ENCODE data around the gene NUP205.

NUP205 gene

DNA sequence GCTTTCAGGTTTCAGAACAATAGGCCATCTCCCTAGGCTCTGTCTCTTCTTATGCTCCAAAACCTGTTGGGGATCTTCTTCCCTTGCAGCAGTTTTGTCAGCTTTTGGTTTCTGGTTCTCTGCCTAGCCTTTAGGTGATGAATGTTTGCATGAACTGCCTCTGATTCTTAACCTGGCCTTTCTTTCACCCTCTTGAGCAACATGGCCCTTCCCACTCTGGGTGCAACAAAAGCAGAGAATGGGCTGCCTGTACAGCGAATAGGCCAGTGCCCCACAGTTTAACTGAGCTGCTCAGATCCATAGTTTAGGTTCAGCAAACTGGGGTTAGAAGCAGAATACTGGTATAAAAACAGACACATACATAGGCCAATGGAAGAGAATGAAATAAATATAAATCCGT, 18.1 kb upstream of the NUP205 start:
- no peak for DNase-seq (ENCODE audit: low read depth)

DNA sequence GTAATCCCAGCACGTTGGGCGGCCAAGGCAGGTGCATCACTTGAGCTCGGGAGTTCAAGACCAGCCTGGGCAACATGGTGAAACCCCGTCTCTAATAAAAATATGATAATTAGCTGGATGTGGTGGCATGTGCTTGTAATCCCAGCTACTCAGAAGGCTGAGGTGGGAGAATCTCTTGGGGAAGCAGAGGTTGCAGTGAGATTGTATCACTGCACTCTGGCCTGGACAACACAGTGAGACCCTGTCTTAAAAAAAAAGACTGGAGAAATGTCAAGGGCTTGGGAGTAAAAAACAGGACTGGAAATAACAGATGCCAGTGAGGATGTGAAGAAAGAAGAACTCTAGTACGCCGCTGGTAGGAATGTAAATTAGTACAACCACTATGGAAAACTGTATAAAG, 16.7 kb upstream of the NUP205 start:
- DNase-seq (ENCODE audit: low read depth) = no peak

DNA sequence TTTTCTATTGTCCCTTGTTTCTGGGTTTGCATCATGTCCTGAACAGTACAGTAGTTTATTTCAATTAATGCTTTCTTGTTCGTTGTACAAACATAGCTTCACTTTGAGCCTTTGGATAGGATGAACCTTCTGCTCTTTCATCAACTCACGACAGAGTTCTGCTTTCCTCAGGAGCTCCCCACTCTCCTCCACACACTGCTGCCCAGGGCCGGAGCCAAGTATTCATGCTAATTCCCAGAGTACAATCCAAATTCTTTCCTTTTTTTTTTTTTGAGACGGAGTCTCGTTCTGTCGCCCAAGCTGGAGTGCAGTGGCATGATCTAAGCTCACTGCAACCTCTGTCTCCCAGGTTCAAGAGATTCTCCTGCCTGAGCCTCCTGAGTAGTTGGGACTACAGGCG, 7.5 kb upstream of the NUP205 start:
- DNase-seq (ENCODE audit: low read depth) = no peak

DNA sequence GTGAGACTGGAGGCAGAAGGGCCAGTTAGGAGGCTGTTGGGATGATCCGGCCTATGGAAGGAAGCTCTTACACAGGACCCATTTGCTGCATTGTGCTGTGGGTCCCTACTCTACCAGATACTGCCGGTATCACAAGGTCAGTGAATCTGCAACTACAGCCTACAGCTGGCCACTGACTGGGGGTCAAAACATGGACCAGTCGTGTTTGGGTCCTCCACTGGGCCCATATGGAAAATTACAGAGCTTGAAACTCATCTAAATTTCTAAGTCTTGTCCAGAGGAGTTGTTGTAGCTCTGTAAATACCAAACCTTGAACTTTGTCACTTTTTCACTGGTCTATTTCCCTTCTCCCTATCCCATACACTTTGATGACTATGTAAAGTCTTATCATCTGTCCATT, 5.6 kb upstream of the NUP205 start:
- no peak for DNase-seq (ENCODE audit: low read depth)

DNA sequence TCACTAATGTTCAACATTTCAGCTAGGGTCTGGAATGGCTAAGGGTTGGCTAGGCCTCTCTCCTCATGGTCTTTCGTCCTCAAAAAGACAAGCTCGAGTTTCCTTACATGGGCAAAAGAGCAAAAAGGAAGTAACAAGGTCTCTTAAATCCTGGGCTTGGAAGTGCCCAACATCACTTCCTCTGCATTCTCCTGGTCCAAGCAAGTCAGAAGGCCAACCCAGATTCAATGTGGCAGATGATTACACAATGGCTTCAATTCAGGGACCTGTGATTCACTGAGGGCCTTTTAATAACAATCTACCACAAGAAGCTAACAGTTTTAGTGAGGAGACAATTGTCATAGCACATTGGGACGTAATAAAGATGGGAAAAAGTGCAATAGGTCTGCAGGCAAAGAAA, 4.4 kb upstream of the NUP205 start:
- DNase-seq (ENCODE audit: low read depth) = no peak

DNA sequence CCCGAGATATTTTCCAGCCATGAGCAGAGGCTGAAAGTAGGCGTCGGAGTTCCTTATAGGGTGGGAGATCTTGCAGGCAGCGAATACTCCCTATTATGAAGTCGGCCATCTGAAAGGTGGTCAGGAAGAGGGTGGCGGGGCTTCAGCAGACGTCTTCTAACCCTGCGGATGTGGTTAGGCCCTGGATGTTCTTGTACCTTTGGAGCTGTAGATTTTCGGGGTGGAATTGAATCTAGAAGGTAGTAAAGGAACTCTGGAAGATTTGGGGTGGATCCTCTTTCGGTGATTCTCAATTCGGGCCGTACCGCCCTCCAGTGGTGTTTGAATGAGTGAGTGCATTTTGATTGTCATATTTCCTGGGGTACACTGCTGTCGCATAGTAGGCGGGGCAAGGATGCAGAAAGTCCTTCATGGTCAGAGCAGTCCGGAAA, 635 bp downstream of the NUP205 start:
- DNase-seq (ENCODE audit: low read depth) = peak; percentile 61

DNA sequence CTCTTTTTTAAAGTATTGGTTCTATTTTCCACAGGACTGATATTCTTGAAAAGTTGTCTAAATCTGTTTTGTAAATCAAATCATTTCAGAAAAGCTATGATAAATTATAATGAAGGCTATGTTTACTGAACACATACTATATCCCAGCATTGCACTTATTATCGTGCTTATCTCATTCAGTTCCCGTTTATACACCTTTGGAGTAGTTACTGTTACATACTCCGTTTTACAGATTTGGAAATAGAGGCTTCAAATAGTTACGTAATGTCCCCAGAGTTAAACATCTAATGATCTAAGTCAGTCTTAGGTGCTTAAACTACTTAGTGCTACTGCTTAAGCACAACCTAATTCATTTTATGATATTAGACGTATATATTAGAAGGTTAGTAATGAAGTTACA, 1.2 kb downstream of the NUP205 start:
- no peak for DNase-seq (ENCODE audit: low read depth)

DNA sequence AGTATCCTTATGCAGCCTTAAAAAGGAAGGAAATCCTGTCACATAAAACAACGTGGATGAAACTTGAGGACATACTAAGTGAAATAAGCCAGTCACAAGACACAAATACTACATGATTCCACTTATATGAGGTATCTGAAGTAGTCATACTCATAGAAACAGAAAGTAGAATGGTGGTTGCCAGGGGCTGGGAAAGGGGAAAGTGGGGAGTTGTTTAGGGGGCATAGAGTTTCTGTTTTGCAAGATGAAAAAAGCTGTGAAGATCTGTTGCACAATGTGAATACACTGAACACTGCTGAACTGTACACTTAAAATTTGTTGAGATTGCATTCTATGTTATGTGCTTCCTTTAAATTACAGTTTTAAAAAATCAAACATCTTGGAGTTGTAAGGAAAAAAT, 2.9 kb downstream of the NUP205 start:
- no peak for DNase-seq (ENCODE audit: low read depth)

DNA sequence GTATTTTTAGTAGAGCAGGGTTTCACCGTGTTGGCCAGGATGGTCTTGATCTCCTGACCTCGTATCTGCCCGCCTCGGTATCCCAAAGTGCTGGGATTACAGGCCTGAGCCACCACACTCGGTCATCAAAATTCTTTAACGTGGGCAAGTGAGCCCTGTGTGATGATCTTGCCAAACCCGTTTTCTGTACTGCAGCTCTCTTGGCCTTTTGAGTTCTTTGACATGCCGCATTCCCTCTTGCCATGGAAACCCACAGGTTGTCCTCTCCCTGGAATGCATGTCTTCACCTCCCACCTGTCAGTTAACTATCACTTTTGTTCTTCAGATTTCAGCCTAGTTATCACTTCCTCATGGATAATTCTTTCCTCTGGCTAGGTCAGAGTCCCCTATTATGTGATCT, 5.0 kb downstream of the NUP205 start:
- no peak for DNase-seq (ENCODE audit: low read depth)

DNA sequence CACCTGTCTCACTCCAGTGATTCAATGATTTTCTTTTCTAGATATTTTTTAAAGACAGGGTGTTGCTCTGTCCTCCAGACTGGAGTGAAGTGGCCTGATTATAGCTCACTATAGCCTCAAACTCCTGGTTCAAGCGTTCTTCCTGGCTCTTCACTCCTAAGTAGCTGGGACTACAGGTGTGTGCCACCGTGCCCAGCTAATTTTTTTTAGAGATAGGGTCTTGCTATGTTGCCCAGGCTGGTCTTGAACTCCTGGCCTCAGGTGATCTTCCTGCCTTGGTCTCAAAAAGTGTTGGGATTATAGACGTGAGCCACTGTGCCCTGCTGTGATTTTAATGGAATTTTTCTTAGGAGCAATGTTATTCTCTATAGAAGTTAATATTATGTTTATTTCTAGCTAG, 14.1 kb downstream of the NUP205 start:
- DNase-seq (ENCODE audit: low read depth) = no peak

DNA sequence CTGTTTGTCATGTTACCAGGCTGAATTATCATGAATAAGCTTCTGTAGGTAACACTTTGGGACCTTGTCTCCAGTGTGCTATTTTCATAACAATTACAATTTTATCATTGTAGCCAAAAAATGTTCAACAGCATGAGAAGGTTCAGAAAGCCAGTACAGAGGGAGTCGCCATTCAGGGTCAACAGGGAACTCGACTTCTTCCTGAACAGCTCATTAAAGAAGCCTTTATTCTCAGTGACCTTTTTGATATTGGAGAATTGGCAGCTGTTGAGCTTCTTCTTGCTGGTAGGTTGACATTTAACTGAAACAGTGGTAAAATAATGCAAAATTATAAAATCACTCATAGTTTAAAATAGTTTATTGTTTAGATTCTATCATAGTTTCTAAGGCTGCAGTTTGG, 15.8 kb downstream of the NUP205 start:
- no peak for DNase-seq (ENCODE audit: low read depth)

DNA sequence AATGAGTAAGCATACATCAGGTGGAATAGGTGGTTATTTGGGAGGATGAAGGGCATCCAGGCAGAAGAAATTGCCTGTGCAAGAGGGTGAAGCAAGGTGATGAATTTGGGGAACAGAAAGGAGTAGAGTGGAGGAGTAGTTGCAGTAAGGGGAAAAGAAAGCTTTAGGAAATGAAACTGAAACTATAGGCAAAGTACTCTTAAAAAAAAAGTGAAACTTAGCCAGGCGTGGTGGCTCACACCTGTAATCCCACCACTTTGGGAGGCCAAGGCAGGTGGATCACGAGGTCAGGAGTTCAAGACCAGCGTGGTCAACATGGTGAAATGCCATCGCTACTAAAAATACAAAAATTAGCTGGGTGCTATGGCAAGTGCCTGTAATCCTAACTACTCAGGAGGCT, 17.6 kb downstream of the NUP205 start:
- DNase-seq (ENCODE audit: low read depth) = no peak

DNA sequence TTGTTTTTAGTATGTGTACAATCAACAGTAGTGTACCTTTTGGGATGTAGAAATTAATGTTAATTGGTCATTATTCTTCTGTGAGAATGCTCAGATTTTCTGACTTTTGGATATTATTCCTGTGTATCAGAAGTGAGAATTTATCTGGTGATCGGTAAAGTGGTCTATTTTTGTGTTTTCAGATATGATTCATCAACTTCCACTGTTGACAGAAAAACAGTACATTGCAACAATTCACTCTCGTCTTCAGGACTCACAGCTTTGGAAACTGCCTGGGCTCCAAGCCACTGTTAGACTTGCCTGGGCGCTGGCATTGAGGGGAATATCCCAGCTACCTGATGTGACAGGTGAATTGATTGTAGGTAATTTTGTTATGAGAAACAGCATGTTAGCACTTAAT, 20.9 kb downstream of the NUP205 start:
- peak; percentile 22 for DNase-seq (ENCODE audit: low read depth)

DNA sequence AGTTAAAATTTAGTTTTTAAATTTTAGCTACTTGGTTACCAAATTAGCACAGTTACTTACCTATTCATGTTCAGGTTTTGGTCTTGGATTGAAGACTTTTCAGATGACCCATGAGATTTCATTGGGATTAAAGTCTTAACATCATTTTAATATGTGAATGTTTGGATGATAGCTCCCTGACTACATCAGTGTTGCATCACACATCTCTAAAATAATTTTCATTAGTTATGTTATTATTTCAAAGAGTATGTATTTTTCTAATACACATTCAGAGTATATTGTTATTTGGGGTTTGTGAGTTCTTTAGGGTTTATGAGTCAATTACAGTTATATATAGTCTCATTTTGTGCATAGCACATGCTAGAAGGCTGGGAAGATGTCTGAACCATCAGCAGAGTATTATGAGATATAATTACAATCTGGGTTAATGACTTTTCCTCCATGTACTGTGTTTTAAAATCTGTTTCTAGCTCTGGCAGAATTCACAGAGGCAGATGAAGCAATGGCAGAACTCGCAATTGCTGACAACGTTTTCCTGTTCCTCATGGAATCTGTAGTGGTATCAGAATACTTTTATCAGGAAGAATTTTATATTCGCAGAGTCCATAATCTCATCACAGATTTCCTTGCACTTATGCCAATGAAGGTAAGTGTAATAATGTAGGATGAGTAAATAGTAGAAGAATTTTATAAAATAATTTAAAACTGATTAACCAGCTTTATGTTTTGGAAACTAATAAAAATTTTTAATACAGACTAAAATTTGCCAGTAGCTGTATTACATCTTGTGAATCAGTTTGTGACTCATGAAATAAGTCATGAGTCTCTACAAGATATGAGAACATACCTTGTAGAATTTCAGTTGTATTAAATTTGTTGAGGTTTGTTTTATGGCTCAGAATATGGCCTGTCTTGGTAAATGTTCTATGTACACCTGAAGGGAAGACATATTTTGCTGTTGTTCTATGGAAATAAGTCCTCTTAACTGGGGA, 26.9 kb downstream of the NUP205 start:
- DNase-seq (ENCODE audit: low read depth) = peak; percentile 59

DNA sequence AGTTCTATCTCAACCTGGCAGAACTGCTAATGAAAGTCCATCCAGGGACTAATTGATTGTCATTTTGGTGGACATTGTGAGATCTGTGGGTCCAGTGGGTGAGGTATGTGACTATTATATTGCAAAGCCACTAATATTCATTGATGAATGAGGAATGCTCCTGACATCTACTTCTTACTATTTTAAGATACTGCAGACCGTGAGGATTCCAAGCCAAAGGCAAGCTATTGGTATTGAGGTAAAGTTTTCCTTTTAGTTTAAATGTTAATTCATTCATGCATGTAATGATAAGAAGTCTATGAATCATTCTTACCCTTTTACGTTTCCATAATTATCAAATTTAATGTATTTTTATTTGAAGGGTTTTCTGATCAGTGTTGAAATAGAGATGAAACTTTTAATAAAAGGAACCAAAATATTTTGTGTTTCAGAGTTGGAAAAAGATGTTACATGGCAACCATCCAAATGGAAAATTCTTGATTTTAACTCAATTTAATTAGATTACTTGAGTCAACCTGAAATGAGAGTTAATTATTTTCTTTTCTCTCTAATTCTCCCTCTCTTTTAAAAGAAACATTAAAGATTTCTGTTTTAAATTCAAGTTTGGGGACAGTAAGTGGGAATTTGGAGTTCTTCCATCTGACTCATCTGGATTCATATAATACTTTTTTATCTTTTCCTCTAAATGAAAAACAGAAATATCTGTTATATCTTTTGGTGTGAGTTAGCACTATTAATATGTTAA, 39.6 kb downstream of the NUP205 start:
- DNase-seq (ENCODE audit: low read depth) = peak; percentile 21

DNA sequence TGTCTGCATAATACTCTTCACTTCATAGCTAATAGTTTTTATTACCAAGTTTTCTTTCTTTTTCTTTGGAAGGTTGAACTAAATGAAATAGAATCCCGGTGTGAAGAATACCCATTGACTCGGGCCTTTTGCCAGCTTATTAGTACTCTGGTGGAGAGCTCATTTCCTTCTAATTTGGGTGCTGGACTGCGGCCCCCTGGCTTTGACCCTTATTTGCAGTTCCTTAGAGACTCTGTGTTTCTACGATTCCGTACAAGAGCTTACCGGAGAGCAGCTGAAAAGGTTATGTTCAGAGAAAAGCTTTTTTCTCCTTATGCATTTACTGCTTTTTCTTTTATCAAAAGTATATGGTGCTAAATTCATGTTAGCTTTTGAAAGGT, 40.2 kb downstream of the NUP205 start:
- DNase-seq (ENCODE audit: low read depth) = no peak

DNA sequence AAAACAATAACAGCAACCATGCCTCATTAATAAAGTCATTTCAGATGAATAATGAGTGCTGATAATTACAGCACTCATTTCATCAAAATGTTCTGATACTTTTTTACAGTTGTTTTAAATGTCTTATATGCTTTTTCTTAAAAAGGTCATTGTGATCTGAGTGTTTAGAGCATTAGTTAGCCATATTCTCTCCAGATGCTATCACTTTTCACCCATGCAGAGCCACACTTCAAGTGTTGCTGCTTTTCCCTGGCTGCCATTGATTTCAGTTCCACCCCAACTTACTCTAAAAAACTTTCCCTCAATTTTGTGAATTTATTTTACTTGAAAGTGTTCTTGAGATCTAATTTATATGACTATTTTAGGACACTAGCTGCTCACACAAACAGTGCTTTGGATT, 41.8 kb downstream of the NUP205 start:
- no peak for DNase-seq (ENCODE audit: low read depth)

DNA sequence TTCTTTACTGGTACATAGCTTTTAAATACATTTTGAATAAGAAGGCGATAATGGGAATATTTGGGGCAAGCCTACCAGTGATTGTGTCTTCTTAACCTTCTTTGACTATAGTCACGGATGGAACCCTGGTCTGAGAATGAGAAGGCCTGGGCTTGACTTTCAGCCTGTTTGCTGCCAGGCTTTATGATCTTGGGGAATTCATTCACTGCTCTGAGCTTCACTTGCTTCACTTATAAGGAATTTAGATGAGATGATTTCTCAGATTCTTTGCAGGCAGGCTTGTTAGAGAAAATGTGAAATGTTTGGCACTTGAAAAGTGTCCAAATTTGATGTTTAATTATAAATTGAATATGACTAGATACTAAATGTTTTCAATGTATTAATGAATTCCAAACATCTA, 42.5 kb downstream of the NUP205 start:
- peak; percentile 59 for DNase-seq (ENCODE audit: low read depth)

DNA sequence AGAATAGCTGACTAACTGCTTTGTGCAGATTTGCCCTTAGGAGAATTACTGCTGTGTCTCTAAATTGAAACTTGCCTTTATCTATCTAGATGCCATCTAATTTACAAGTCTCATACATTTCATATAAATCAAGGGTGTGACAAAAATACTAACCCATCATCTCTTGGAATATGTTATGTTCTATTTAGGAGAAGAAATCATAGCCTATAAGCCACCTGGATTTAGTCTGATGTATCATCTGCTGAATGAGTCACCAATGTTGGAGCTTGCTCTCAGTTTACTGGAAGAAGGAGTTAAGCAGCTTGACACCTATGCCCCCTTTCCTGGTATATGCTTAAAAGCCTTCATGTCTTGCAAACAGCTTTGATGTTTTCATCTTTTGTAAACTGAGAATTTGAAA, 43.5 kb downstream of the NUP205 start:
- DNase-seq (ENCODE audit: low read depth) = peak; percentile 92

DNA sequence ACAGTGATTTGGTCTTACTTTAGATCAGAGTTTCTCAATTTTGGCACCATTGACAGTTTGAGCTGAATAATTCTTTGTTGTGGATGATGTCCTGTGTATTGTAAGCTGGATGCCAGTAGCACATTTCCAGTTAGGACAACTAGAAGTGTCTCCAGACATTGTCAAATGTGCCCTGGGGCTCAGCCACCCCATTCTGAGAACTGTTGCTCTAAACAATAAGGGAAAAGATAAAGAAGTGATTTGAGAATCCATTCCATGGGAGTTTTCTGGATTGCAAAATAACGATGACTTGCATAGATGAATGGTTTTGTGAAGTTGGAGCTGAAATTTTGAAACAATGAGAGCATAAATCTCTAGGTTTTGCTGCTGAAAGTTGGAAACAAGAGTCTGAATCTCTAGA, 44.6 kb downstream of the NUP205 start:
- DNase-seq (ENCODE audit: low read depth) = peak; percentile 79

DNA sequence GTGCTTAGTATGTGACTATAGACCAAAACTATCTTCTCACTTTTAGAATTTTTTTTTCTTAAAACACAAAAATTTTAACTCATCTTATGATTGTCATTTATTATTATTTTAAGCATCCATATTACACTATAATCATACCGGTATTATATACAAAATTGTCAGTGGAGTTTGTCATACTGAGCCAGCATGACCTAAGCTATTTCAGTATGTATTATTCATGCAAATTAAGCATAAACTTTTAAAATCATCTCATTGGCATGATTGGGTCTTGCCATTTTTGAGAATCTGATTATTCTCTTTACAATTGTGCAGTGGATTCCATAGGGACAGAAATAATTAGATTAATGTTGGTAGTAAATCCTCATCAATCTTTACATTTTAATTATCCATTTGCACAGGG, 58.4 kb downstream of the NUP205 start:
- DNase-seq (ENCODE audit: low read depth) = no peak

DNA sequence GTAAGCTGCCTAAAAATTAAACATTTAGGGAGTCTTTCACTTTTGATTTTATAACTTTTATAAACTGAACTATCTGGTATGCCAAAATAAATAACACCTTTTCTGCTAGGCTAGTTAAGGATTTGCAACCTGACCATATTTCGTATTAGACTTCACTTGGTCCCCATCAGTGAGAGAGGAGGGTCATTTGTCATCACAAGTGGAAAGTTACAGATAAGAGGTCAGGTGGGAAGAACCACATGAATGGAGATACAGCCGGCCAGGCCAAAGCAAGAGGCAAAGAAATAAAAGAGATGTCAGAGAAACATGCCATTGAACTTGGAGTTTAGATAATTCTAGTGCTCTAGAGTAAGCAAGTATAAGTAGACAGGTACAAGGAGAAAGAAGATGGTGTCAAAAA, 60.1 kb downstream of the NUP205 start:
- no peak for DNase-seq (ENCODE audit: low read depth)

DNA sequence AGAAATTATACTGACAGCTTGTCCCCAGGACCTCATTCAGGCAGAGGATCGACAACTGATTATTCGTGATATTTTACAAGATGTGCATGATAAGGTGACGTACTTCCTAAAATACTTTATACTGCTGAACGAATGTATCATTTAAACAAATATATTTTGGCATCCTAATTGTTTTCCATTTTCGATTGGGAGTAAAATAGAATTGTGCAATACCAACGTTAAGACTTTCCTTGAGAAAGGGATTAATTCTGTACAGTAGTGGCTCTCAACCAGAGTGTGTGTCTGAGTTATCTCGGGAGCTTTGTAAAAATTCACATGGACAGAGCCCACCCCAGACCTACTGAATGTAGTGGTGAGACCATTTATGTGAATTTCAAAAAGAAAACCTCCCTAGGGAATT, 60.8 kb downstream of the NUP205 start:
- DNase-seq (ENCODE audit: low read depth) = no peak

Data from iris pigment epithelial cell (primary cell).